Activated naive CD4-positive, alpha-beta T cell treated with anti-CD3 and anti-CD28 coated beads, Interleukin-2, amount 10 ng/mL, durations not matched to agents 7 days and 5 days (primary cell): ENCODE results near the gene MIPOL1.
"Not testable (repeated sequence)": the region's sequence is repeated elsewhere in the genome, so short reads cannot be mapped to it uniquely, and the experiment has no call there.

ENCODE experiments used
- CTCF ChIA-PET: fragments of 350-600 bp; sonication (Branson Sonifier 250); formaldehyde crosslinking; loops from one replicate; lab custom pipeline; 2021; ENCODE audit warnings: antibody characterized with exemption; lab: Charles Lee
- DNase-seq: peaks from one replicate; pipeline ENCODE4 v3.0.0-alpha.2; 2020
- H3K27ac Mint-ChIP-seq: one replicate; pipeline ENCODE4 v1.8.0; 2021; ENCODE audit warnings: mild to moderate bottlenecking, moderate library complexity, mixed read lengths
- H3K27me3 Mint-ChIP-seq: one replicate; pipeline ENCODE4 v1.8.0; 2021; ENCODE audit warnings: mild to moderate bottlenecking, mixed read lengths
- H3K36me3 Mint-ChIP-seq: one replicate; pipeline ENCODE4 v1.8.0; 2021; ENCODE audit warnings: mixed read lengths
- H3K4me1 Mint-ChIP-seq: one replicate; pipeline ENCODE4 v1.8.0; 2021; ENCODE audit warnings: mixed read lengths
- H3K4me3 Mint-ChIP-seq: one replicate; pipeline ENCODE4 v1.8.0; 2021; ENCODE audit warnings: mild to moderate bottlenecking, moderate library complexity, mixed read lengths
- H3K9me3 Mint-ChIP-seq: one replicate; pipeline ENCODE4 v1.8.0; 2021; ENCODE audit warnings: mixed read lengths

Gene MIPOL1

DNA sequence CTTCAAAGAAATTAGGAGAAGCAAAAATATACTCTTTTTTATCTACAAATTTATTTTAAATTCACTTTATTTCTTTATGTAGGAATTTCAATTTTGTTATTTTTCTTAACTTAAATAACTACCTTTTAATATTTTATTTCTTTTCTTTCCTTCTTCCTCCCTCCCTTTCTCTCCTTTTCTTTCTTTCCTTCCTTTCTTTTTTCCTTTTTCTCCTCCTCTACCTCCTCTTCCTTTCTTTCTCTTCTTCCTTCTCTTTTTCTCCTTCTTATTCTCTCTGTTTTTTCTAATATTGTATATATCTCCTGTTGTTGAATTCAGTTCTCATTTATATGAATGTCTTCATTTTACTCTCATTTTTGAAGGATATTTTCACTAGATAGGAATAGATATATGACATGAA, 127.6 kb downstream of the MIPOL1 start:
- no peak overlapping the region for H3K4me3 Mint-ChIP-seq

DNA sequence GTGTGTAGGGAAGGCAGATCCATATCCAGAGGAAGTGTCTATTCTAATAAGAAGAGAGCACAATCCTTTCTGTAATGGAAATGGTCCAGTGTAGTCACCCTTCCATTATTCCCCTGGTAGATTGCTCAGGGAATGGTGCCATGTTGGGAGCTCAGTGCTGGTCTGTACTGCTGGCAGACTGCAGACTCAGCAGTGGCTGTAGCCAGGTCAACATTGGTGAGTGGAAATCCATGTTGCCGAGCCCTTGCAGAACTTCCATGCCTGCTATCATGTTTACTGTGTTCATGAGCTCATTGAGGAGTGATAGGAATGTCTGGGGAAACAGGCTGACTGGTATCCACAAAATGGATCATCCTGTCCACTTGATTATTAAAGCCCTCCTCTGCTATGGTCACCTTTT, 128.7 kb downstream of the MIPOL1 start:
- Mint-ChIP-seq H3K9me3 (peaks cover 5% of the 10 kb centered on the region), H3K4me1 (no peaks in the 10 kb centered on the region), H3K36me3 (no peaks in the 10 kb centered on the region), H3K4me3 (no peak overlapping the region), H3K27me3 (no peaks in the 10 kb centered on the region), H3K27ac (no peak overlapping the region)
- CTCF ChIA-PET, result no interaction called here
- no peak for DNase-seq

More for the DNA sequence above, 127.6 kb downstream of the MIPOL1 start:
- Mint-ChIP-seq H3K27me3 (no peaks in the 10 kb centered on the region), H3K9me3 (no peaks in the 10 kb centered on the region), H3K4me1 (no peaks in the 10 kb centered on the region), H3K27ac (no peak overlapping the region), H3K36me3 (no peaks in the 10 kb centered on the region)
- DNase-seq, result no peak
- CTCF ChIA-PET, result no interaction called here

GRCh38 chr14:37327933-37328332, 130.2 kb downstream of the MIPOL1 start:
- H3K4me1 Mint-ChIP-seq, H3K4me3 Mint-ChIP-seq, CTCF ChIA-PET, DNase-seq, H3K27ac Mint-ChIP-seq, H3K9me3 Mint-ChIP-seq, H3K36me3 Mint-ChIP-seq, H3K27me3 Mint-ChIP-seq: not testable (repeated sequence)

GRCh38 chr14:37328673-37329072, 130.9 kb downstream of the MIPOL1 start:
- no peak for DNase-seq
- no peaks in the 10 kb centered on the region for H3K36me3 Mint-ChIP-seq
- peaks cover 7% of the 10 kb centered on the region for H3K9me3 Mint-ChIP-seq
- no peak overlapping the region for H3K4me3 Mint-ChIP-seq
- H3K27ac Mint-ChIP-seq, result no peak overlapping the region
- CTCF ChIA-PET, result no interaction called here
- H3K4me1 Mint-ChIP-seq, result no peaks in the 10 kb centered on the region
- H3K27me3 Mint-ChIP-seq, result no peaks in the 10 kb centered on the region

DNA sequence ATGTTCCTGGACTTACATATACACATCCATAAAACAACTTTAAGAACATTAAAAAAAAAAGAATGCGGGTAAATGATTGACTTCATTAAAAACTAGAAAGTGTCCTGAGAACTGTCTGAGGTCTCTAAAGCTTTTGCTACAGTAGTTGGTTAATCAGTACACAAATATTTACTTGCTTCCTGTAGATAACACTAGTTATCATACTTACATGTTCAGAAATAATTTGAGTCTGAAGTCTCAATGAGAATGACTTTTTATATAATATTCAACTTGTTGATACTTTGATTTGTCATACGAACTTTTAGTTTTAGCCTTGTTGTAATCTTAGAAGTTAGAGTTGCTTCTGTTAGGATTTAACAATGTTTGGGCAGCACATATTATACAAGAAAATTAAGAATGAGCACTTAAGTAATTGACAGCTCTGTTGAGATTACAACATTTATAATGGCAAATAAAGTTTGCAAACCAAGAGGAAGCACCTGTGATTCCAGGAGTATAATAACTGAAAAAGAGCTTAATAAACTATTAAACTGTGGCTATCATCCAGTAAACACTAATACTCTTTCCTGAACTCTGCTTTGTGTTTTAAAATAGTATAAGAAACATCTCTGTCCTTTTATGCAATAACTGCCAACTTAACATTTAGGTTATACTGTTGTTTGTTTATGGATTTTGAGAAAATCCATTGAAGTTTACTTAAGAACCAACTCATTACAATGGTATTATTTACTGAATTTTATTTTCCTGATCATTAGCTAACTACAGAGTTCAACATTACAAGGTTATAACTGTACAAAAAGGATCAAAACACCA, 131.7 kb downstream of the MIPOL1 start:
- CTCF ChIA-PET, result no interaction called here
- Mint-ChIP-seq H3K27ac (no peak overlapping the region), H3K27me3 (no peaks in the 10 kb centered on the region), H3K4me3 (no peak overlapping the region), H3K9me3 (peaks cover 7% of the 10 kb centered on the region), H3K4me1 (no peaks in the 10 kb centered on the region), H3K36me3 (no peaks in the 10 kb centered on the region)
- DNase-seq, result no peak

DNA sequence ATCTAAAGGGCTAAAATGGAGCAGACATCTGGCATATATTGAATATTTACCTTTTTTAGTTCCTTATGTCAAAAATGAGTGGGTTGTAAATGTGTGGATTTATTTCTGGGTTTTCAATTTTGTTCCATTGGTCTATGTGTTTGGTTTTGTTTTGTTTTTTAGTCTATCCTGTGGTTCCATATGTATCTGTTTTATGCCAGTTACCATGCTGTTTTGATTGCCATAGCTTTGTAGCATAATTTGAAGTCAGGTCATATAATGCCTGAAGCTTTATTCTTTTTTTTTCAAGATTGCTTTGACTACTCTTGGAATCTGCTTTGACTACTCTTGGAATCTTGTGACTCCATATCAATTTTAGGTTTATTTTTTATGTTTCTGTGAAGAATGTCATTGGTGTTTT, 133.2 kb downstream of the MIPOL1 start:
- H3K36me3 Mint-ChIP-seq, result no peaks in the 10 kb centered on the region
- H3K27me3 Mint-ChIP-seq, result no peaks in the 10 kb centered on the region
- DNase-seq, result no peak
- CTCF ChIA-PET, result no interaction called here
- H3K27ac Mint-ChIP-seq, result no peak overlapping the region
- H3K4me1 Mint-ChIP-seq, result no peaks in the 10 kb centered on the region
- no peak overlapping the region for H3K4me3 Mint-ChIP-seq
- H3K9me3 Mint-ChIP-seq, result peaks cover 7% of the 10 kb centered on the region

- no peak overlapping the region for H3K4me3 Mint-ChIP-seq
- CTCF ChIA-PET, result no interaction called here
- peaks cover 3% of the 10 kb centered on the region for H3K9me3 Mint-ChIP-seq
- no peak overlapping the region for H3K27ac Mint-ChIP-seq
- H3K27me3 Mint-ChIP-seq, result no peaks in the 10 kb centered on the region
- H3K4me1 Mint-ChIP-seq, result no peaks in the 10 kb centered on the region
- H3K36me3 Mint-ChIP-seq, result no peaks in the 10 kb centered on the region
- no peak for DNase-seq
Observed at GRCh38 chr14:37340353-37340752, 142.6 kb downstream of the MIPOL1 start.

DNA sequence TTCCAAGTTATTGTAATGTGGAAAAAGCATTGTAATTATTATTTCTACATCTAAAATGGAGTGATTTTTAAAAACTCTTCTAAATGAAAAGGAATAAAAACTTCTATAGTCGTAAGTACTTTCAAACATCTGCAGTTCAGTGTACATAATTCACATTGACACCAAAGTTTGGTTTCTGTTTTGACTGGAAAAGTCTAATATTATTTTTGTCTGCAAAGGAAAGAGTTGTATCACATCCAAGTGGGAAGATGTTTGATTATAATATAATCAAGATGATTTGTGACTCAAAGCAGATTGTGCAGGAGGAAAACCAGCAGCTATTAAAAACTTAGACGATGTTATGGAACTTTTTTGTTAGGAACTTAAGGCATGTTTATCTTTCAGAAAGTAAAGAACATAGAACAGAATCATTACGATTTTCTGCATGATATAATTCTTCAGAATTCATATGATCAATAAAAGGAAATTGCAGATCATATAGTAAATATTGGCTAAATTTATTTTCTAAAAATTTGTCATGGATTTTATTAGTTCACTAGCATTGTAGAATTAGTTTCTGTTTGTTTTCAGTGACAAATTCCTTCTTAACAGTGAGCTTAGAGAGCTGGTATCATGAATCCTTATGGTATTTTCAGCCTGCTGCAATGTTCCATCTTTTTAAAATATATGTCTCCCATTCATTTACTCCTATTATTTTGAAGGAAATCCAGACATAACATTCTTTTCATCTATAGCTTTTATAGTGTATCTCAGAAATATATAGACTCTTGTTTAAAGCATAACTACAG, 145.8 kb downstream of the MIPOL1 start:
- Mint-ChIP-seq H3K27me3 (no peaks in the 10 kb centered on the region), H3K4me3 (no peak overlapping the region), H3K27ac (no peak overlapping the region), H3K36me3 (no peaks in the 10 kb centered on the region), H3K4me1 (no peaks in the 10 kb centered on the region), H3K9me3 (peaks cover 13% of the 10 kb centered on the region)
- CTCF ChIA-PET, result no interaction called here
- no peak for DNase-seq

- Mint-ChIP-seq H3K4me3 (no peak overlapping the region), H3K4me1 (no peaks in the 10 kb centered on the region), H3K27ac (no peak overlapping the region), H3K9me3 (peaks cover 48% of the 10 kb centered on the region), H3K27me3 (no peaks in the 10 kb centered on the region), H3K36me3 (no peaks in the 10 kb centered on the region)
- CTCF ChIA-PET, result no interaction called here
- no peak for DNase-seq
Observed at GRCh38 chr14:37363661-37364060, 165.9 kb downstream of the MIPOL1 start.

DNA sequence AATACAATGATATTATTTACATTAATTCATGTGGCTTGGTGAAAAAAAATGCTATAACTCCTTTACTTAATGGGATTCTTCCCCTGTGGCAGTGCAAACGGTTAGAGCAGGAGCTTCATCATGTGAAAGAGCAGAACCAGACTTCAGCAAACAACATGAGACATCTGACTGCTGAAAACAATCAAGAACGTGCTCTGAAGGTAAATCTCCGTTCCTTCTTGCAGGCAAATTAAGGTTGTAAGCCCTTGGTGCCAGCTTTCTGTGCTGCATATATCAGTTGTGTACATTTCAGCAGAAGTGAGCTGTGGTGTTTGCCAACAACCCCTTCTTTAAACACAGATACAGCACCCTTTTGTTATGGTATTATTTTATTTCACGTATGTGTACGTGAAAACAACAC, 171.7 kb downstream of the MIPOL1 start:
- no peak overlapping the region for H3K27ac Mint-ChIP-seq
- CTCF ChIA-PET, result no interaction called here

GRCh38 chr14:37375566-37375965, 177.8 kb downstream of the MIPOL1 start:
- H3K36me3 Mint-ChIP-seq, result no peaks in the 10 kb centered on the region
- no peaks in the 10 kb centered on the region for H3K4me1 Mint-ChIP-seq
- CTCF ChIA-PET, result no interaction called here
- H3K4me3 Mint-ChIP-seq, result no peak overlapping the region
- H3K27me3 Mint-ChIP-seq, result no peaks in the 10 kb centered on the region
- no peak for DNase-seq
- H3K27ac Mint-ChIP-seq, result no peak overlapping the region
- peaks cover 5% of the 10 kb centered on the region for H3K9me3 Mint-ChIP-seq

More for the DNA sequence above, 171.7 kb downstream of the MIPOL1 start:
- Mint-ChIP-seq H3K4me1 (no peaks in the 10 kb centered on the region), H3K36me3 (no peaks in the 10 kb centered on the region), H3K4me3 (no peak overlapping the region), H3K9me3 (peaks cover 13% of the 10 kb centered on the region), H3K27me3 (no peaks in the 10 kb centered on the region)
- no peak for DNase-seq

DNA sequence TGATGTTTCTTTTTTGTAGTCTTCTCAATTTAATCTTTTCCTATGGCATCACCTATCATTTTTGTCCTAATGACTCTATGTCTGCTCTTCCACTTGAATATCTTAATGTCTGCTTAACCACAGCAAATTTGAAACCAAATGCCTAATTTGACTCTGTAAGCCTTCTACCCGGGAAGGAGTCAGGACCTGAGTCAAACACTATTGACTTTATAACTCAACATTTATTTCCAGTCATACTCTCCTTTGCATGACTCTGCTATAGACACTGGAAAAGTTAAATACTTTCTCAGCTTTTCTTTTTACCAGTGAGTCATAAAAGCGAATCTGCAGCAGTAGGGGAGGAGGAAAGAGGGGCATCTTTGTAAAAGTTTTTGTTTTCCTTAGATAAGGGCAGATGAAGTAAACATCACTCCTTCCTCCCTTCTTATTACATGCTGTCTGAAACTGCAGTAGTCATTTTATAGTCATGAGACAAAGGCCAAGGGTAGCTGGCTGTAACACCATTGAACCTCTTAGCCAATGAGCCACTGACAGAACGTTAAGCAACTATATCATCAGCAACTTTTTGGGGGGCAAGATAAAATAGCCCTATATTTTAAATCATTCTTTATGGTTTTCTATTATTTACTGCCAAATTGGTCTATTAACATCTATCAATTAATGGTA, 179.3 kb downstream of the MIPOL1 start:
- CTCF ChIA-PET, result no interaction called here
- no peak overlapping the region for H3K4me3 Mint-ChIP-seq
- H3K27ac Mint-ChIP-seq, result no peak overlapping the region
- no peaks in the 10 kb centered on the region for H3K4me1 Mint-ChIP-seq
- no peaks in the 10 kb centered on the region for H3K27me3 Mint-ChIP-seq
- DNase-seq, result no peak
- H3K36me3 Mint-ChIP-seq, result no peaks in the 10 kb centered on the region
- H3K9me3 Mint-ChIP-seq, result peaks cover 5% of the 10 kb centered on the region

GRCh38 chr14:37384870-37385596, 187.3 kb downstream of the MIPOL1 start:
- Mint-ChIP-seq H3K36me3 (no peaks in the 10 kb centered on the region), H3K9me3 (peaks cover 3% of the 10 kb centered on the region), H3K4me1 (no peaks in the 10 kb centered on the region), H3K4me3 (no peak overlapping the region), H3K27me3 (no peaks in the 10 kb centered on the region), H3K27ac (no peak overlapping the region)
- no peak for DNase-seq
- CTCF ChIA-PET, result no interaction called here
